Omental fat pad (tissue), 4 donors: ENCODE results near the gene MYL3. TPM values are rescaled to one million over a fixed set of nuclear protein-coding genes. Genes with fewer than 3 reads are reported as not detected.

Source experiments
- ATAC-seq: fragments of 150-250 bp; one replicate; pipeline ENCODE4 v1.9.1; 2016; ENCODE audit warnings: mild to moderate bottlenecking, moderate library complexity; ENCODE audit not compliant: low FRiP score
- DNase-seq: peaks from one replicate; pipeline ENCODE4 v3.0.0-alpha.2; 2019; ENCODE audit warnings: low spot score
- total RNA-seq, 4 donors: library from RNA; depleted of rRNA; stranded (reverse); fragments of >200 nt; gene quantifications; one replicate each; pipeline ENCODE4 v1.1.0, GENCODE V29; 2016
- TF ChIP-seq, protein P1 (sequence below), 3 donors: fragments of 450-650 bp; IDR thresholded peaks; one replicate each; pipeline ENCODE4 v1.5.1; 2016 to 2017; ENCODE audit warnings: antibody characterized with exemption in 3 of 3, mild to moderate bottlenecking in 3 of 3, moderate library complexity in 2 of 3

Gene MYL3
- total RNA-seq, 4 donors from 2014 or later, result 3.9 to 11.7 (median 5.0) TPM

DNA sequence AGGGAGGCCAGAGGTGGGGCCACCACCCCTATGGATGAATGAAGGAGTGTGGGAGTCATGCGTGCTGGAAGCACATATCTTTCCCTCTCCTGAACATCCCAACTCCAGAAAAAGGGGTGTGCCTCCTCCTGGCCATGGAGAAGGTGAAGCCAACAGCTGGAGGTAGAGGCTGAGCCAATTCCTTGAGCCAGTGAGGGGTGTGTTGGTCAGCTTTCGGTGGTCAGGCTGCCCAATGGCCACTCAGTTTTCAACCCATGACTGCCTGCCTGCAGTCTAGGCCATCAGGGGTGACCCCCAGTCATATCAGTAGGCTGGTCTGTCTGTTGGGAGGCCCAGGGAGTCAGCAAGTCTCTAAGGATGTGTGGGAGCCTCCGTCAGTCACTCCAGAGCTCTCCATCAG lies 27.9 kb upstream of the MYL3 start:
- ATAC-seq (no peak), DNase-seq (no peak)
- TF ChIP-seq, protein P1, sequence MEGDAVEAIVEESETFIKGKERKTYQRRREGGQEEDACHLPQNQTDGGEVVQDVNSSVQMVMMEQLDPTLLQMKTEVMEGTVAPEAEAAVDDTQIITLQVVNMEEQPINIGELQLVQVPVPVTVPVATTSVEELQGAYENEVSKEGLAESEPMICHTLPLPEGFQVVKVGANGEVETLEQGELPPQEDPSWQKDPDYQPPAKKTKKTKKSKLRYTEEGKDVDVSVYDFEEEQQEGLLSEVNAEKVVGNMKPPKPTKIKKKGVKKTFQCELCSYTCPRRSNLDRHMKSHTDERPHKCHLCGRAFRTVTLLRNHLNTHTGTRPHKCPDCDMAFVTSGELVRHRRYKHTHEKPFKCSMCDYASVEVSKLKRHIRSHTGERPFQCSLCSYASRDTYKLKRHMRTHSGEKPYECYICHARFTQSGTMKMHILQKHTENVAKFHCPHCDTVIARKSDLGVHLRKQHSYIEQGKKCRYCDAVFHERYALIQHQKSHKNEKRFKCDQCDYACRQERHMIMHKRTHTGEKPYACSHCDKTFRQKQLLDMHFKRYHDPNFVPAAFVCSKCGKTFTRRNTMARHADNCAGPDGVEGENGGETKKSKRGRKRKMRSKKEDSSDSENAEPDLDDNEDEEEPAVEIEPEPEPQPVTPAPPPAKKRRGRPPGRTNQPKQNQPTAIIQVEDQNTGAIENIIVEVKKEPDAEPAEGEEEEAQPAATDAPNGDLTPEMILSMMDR (IDR thresholded peaks at IDR 0.05), result no peak

DNA sequence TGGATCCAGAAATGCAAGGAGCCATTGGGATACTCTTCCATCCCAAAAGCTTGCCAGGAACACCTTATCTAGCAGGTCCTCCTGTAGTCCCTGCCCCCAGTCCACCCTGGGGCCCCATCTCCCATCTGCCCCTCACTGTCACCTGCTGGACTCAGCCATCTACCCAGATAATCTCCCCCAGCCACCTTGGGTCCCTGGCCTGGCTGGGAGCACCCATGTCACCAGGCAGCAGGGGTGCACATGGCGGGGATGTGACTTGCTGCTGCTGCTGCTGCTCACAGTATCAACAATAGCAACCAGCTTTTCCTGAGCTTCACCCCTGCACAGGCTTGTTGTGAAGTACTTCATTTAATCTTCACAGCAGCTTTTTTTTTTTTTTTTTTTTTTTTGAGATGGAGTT lies 26.9 kb upstream of the MYL3 start:
- TF ChIP-seq, protein P1 (IDR thresholded peaks at IDR 0.05), result no peak
- no peak for ATAC-seq
- no peak for DNase-seq

DNA sequence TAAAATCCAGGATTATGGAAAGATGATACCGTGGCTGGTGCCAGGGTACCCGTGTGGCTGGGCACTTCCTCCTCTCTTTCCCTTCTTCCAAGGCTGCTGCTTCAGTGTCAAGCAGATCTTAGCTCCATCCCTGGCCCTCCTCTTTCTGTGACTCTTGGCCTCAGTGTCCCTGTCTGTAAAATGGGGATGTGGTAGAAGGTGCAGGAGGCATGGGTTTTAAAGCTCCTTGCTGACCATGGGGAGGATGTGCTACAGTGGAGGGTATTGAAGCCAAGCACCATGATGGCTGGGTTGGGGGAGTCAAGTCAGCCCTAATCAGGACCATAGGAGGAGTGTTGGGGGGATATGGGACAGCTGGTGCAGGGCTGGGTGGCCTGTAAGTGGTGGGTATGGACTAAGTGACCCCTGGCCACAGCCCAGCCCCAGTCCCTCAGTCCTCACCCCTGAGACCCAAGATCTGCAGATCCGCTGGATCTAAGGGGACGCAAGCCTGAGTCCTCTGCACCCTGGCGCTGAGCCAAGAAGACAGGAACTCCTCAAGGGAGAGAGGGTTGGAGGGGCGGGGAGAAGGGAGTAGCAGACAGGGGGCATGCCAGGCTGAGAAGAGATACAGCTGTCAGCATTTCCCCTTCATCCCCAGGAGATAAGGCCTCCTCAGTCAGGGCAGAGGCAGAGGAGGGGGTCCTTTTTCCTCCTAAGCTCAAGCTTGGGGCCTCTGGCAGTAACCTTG lies 26.3 kb upstream of the MYL3 start:
- TF ChIP-seq, protein P1 (IDR thresholded peaks at IDR 0.05), result no peak
- no peak for DNase-seq
- no peak for ATAC-seq

DNA sequence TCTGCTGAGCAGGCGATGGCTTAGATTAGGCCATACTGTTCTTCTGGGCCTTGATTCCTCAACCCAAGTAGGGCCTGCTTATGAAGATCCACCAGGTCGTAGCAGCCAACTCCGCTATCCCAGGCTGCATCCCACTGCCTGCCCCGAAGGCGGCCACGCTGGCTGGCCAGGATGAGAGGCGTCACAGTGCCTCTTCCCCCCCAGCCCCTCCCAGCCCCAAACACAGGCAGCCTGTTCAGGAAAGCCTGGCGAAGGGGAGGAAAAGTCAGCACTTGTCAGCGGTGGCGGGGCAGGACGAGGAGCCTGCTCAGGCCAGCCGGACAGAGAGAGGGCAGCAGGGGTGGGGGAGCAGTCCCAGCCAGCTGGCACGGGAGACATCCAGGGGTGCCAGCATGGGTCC lies 25.5 kb upstream of the MYL3 start:
- ATAC-seq, result no peak
- TF ChIP-seq, protein P1 (IDR thresholded peaks at IDR 0.05), result no peak
- no peak for DNase-seq

DNA sequence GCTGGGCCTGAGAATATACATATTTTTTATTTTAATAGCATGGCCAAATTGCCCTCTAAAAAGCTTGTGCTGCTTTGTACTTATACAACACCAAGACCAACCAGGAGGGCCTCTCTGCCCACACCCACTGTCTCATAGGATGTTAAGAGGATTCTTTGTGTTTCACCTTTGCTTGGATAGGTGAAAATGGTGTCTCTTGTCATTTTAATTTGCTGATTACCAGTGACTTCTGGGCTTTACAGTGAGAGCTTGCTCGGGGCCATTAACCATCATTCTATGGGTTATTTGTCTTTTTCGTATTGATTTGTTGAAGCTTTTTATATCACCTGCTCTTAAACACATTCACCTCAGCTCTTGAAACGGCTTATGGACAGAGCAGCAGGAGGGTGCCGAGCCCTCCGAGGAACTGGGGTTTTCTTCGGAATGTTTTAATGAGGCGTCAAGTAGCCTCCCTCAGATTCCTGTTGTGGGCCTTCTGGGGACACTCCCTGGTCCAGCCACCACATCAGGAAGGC lies 24.8 kb upstream of the MYL3 start:
- DNase-seq (no peak), ATAC-seq (no peak)
- TF ChIP-seq, protein P1 (IDR thresholded peaks at IDR 0.05), result no peak

DNA sequence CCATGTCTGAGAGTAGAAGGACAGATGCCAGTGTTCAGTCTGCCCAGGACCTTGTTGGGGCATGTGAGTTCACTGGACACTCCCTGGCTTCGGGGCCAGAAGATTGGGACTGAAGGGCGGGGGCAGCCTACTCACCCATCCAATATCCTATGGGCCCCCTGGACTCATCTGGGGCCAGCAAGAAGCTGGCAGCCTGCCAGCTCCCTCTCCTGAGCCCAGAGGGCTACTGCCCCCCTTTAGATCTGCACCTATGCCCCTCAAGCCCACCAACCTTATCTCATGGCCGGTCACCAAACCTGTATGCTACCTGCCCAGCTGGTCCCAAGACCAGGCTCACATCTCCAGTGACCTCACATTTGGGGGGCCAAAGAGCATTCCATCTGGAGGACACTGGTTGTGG lies 22.4 kb upstream of the MYL3 start:
- ATAC-seq (no peak), DNase-seq (no peak)
- TF ChIP-seq, protein P1 (IDR thresholded peaks at IDR 0.05), result no peak

DNA sequence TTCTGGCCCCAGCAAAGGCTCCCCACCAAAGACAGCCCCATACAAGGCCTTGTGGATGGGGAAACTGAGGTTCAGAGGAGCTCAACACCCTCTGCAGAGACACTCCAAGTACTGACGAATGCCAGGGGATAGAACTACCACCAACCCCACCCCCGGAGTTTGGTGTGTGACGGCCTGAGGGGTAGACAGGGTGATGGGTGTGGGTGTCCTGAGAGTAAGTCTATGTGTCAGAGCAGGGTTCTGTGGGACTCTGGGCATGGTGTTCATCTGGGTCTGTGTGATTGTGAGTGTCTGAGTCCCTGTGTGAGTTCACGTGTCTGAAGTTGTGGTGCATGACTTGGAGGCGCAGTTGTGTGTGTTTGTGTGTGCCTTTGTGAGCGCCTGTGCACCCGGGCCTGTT lies 21.7 kb upstream of the MYL3 start:
- DNase-seq (no peak), ATAC-seq (no peak)
- TF ChIP-seq, protein P1 (IDR thresholded peaks at IDR 0.05), result no peak
